ENCODE measurements around the gene DGCR6L. TPM values are rescaled to one million over a fixed set of nuclear protein-coding genes. Genes with fewer than 3 reads are reported as not detected.
"Not testable (repeated sequence)": the region's sequence is repeated elsewhere in the genome, so short reads cannot be mapped to it uniquely, and the experiment has no call there.

DGCR6L gene
- total RNA-seq, 2 experiments from 2014 or later, result 22.5 to 37.8 TPM

GRCh38 chr22:20307448-20308447 is 12.1 kb downstream of the DGCR6L start:
- DNase-seq (ENCODE audit: low spot score); H3K9me3 ChIP-seq (ENCODE audit: low read length); H3K9me2 ChIP-seq (ENCODE audit: insufficient read depth, low read length); H2AFZ ChIP-seq (ENCODE audit: low read length); H3K4me2 ChIP-seq (ENCODE audit: low read length); POLR2A ChIA-PET; intact Hi-C loops (cut with micrococcal nuclease; ENCODE audit: unreplicated experiment); H3K36me3 ChIP-seq (ENCODE audit: insufficient read depth, low read length); H3K79me2 ChIP-seq (ENCODE audit: insufficient read depth, low read depth, low read length); H3K27ac ChIP-seq (ENCODE audit: low read depth, low read length, poor library complexity, severe bottlenecking); H3K4me3 ChIP-seq (ENCODE audit: low read depth, low read length, poor library complexity, severe bottlenecking); BruUV-seq (replicated peaks); H4K20me1 ChIP-seq (ENCODE audit: insufficient read depth, low read length); H3K4me1 ChIP-seq (ENCODE audit: insufficient read depth, low read length, poor library complexity, severe bottlenecking); CTCF ChIA-PET (ENCODE audit: unreplicated experiment): not testable (repeated sequence)

GRCh38 chr22:20306646-20307447 is 13.0 kb downstream of the DGCR6L start:
- BruUV-seq (replicated peaks); POLR2A ChIA-PET: not testable (repeated sequence)

GRCh38 chr22:20305894-20306645 is 13.8 kb downstream of the DGCR6L start:
- POLR2A ChIA-PET, result no interaction called here
- no TSS peak for BruUV-seq (replicated peaks)
- H4K20me1 ChIP-seq (ENCODE audit: insufficient read depth, low read length), result no peaks in the 10 kb centered on the region

More at GRCh38 chr22:20306646-20307447, 13.0 kb downstream of the DGCR6L start:
- intact Hi-C loops (cut with micrococcal nuclease; ENCODE audit: unreplicated experiment); CTCF ChIA-PET (ENCODE audit: unreplicated experiment); H3K4me1 ChIP-seq (ENCODE audit: insufficient read depth, low read length, poor library complexity, severe bottlenecking); H3K27ac ChIP-seq (ENCODE audit: low read depth, low read length, poor library complexity, severe bottlenecking); H4K20me1 ChIP-seq (ENCODE audit: insufficient read depth, low read length); H3K9me3 ChIP-seq (ENCODE audit: low read length); H3K4me3 ChIP-seq (ENCODE audit: low read depth, low read length, poor library complexity, severe bottlenecking); H3K79me2 ChIP-seq (ENCODE audit: insufficient read depth, low read depth, low read length); H2AFZ ChIP-seq (ENCODE audit: low read length); H3K9me2 ChIP-seq (ENCODE audit: insufficient read depth, low read length); DNase-seq (ENCODE audit: low spot score); H3K4me2 ChIP-seq (ENCODE audit: low read length); H3K36me3 ChIP-seq (ENCODE audit: insufficient read depth, low read length): not testable (repeated sequence)

GRCh38 chr22:20305230-20305893 is 14.5 kb downstream of the DGCR6L start:
- H2AFZ ChIP-seq (ENCODE audit: low read length); H3K4me3 ChIP-seq (ENCODE audit: low read depth, low read length, poor library complexity, severe bottlenecking); H4K20me1 ChIP-seq (ENCODE audit: insufficient read depth, low read length); DNase-seq (ENCODE audit: low spot score); H3K27ac ChIP-seq (ENCODE audit: low read depth, low read length, poor library complexity, severe bottlenecking); H3K79me2 ChIP-seq (ENCODE audit: insufficient read depth, low read depth, low read length); H3K9me3 ChIP-seq (ENCODE audit: low read length); CTCF ChIA-PET (ENCODE audit: unreplicated experiment); H3K9me2 ChIP-seq (ENCODE audit: insufficient read depth, low read length); intact Hi-C loops (cut with micrococcal nuclease; ENCODE audit: unreplicated experiment); H3K36me3 ChIP-seq (ENCODE audit: insufficient read depth, low read length); H3K4me2 ChIP-seq (ENCODE audit: low read length); H3K4me1 ChIP-seq (ENCODE audit: insufficient read depth, low read length, poor library complexity, severe bottlenecking); BruUV-seq (replicated peaks); POLR2A ChIA-PET: not testable (repeated sequence)

More at GRCh38 chr22:20305894-20306645, 13.8 kb downstream of the DGCR6L start:
- H3K27ac ChIP-seq (ENCODE audit: low read depth, low read length, poor library complexity, severe bottlenecking), result no peak overlapping the region
- no peak for DNase-seq (ENCODE audit: low spot score)
- H3K4me2 ChIP-seq (ENCODE audit: low read length), result no peak overlapping the region
- H3K4me1 ChIP-seq (ENCODE audit: insufficient read depth, low read length, poor library complexity, severe bottlenecking), result no peaks in the 10 kb centered on the region
- TF ChIP-seq CTCF (conservative IDR thresholded peaks at IDR 0.05; ENCODE audit: low read length) (no peak), EZH2phosphoT487 (IDR thresholded peaks at IDR 0.05; ENCODE audit: borderline replicate concordance, low read depth, low read length) (no peak)
- no peaks in the 10 kb centered on the region for H3K9me3 ChIP-seq (ENCODE audit: low read length)
- H3K9me2 ChIP-seq (ENCODE audit: insufficient read depth, low read length), result no peaks in the 10 kb centered on the region
- H3K4me3 ChIP-seq (ENCODE audit: low read depth, low read length, poor library complexity, severe bottlenecking), result no peak overlapping the region
- CTCF ChIA-PET (ENCODE audit: unreplicated experiment), result no interaction called here
- H2AFZ ChIP-seq (ENCODE audit: low read length), result no peak overlapping the region
- no peaks in the 10 kb centered on the region for H3K79me2 ChIP-seq (ENCODE audit: insufficient read depth, low read depth, low read length)
- intact Hi-C loops (cut with micrococcal nuclease; ENCODE audit: unreplicated experiment), result no loop called here
- no peaks in the 10 kb centered on the region for H3K36me3 ChIP-seq (ENCODE audit: insufficient read depth, low read length)

All from OCI-LY7 (cell line).